HuH-7.5 (cell line): ENCODE data around the gene SIRPA.

Experiments used
- DNase-seq: peaks from one replicate; pipeline ENCODE4 v3.0.0; 2011; ENCODE audit warnings: low spot score

The SIRPA gene

GRCh38 chr20:1934156-1934555 lies 38.9 kb downstream of the SIRPA start:
- no peak for DNase-seq

DNA sequence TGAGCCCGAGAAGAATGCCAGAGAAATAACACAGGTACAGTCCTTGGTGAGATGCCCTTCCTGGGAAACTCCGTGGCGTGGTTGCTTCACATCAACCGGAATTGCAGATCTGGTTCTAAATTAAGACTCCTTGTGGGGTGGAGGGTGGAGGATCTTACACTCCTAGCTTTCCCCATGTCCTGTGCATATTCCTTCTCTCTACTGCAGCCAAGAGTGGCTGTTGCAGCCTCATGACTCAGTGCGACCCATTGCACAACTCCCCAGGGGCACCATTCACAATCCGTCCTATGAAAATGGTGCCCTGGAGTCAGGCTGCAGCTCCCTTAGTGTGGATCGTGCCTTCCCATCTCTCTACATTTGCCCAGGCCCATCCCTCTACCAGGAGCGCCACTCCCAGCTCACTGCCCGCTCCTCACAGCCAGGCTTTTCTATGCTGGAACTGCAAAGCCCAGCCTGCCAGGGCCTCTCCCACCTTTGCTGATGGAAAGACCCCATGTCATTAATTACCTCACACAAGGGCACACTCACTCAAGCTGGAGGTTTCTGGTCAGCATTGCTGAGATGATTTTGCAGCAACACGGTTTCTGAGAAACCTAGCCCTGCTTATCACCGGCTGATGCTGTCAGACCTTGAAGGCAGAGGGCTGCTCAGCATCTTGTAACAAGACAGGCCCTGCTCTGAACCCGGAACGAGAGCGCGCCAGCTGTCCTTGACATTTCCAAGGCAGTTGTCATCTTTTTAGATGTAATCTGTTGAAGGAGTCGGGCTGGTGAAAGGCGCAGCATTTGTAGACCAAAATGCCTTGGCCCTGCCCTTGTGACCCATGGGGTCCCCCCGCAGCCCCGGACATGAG lies 39.7 kb downstream of the SIRPA start:
- no peak for DNase-seq

DNA sequence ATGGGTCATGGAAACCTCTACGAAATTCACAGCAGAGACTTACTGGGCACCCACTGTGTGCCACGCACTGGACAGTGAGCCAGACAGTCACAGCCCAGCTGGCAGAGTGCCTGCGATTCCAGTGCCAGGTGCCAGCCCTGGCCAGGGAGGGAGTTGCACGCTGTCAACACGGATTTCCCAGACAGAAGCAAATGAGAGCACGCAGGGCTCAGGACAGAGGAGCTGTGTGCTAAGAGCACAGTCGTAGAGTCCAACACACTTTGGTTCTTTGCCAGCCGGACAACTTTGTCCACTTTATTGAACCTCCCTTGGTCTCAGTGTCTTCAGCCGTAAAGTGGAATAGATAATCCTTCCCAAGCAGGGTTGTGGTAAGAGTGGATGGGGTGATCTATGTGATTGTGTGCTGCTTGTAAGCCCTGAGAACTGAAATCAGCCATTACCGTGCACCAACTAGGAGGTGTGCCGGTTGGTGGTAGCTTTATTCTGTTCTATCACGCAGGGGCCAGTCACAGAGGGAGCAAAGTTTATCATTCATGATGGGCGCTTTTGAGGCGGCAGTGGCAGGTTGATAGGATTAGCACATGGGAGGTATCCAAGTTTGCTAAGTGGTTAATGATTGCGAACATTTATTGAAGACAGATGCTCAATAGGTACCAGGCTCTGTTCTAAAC lies 40.6 kb downstream of the SIRPA start:
- DNase-seq = no peak

- no peak for DNase-seq
These were observed 42.2 kb downstream of the SIRPA start for GRCh38 chr20:1937316-1937976.

- DNase-seq = no peak
These were observed 43.5 kb downstream of the SIRPA start for GRCh38 chr20:1938464-1939269.

- no peak for DNase-seq
These were observed 44.0 kb downstream of the SIRPA start for GRCh38 chr20:1939270-1939595.

DNA sequence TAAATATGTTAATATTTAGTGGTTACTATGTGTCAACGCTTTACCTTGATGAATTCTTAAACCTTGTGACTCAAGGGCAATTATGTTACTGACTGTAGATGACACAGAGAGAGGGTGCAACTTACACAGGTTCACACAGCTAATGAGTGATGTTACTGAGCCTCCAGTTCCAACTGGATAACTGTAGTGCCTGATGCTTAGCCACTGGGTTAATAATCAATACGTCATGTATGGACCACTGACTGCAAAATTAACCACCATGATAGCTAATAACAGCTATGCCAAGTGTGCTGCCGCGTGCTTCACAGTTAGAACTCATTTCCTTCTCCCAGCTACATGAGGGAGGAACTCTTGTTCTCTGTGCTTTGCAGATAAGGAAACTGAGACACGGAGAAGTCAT lies 45.4 kb downstream of the SIRPA start:
- DNase-seq = no peak

GRCh38 chr20:1941226-1941625 lies 46.0 kb downstream of the SIRPA start:
- DNase-seq = no peak

DNA sequence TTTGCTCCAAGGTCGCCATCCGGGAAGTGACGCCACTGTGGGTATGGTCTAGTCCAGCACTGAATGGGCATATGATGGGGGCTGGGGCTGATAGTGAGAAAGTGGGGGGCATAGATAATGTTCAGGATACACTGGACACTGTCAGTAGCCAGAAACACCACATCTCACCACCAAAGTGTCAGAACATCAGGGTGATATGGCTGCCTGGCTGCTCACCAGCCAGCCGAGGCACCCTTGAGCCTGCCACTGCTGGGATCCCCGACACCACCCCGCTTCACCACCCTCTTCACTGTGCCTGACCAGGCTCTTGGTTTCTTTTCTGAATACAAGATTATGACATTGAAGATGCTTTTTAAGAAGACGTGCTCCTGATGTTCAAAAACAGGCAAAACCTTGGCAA lies 46.9 kb downstream of the SIRPA start:
- DNase-seq = no peak

DNA sequence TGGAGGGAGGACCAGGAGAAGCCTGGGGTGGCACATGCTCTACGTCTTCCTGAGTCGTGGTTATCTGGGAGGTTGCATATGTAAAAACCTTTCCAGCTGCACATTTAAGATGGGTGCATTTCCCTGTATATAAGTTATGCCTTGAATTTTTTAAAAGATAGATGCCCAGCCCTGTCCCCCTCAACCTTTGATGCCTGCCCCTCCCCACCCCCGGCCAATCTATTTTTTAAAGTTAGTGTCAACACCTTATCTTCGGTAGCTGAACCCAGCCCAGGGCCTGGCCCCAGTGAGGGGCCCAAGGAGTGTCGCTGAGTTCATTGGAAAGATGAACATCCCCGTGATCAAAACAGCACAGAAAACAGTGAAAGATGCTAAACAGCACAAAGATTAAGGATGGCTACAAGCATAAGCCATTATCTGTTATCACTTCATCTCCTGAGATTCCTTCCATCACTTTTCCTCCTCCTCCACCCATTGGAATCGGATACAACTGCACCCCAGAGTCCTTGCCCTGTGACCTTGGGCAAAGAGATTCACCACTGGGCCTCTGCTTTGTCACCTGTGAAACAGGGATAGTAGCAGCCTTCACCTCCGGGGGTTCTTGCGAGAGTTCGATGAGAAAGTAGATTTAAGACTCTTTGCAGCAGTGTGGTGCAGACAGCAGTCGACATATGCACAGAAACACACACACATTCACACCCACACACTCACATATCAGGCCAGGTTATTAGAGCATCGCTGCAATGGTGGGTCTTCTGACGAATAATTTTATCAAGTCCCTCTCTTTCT lies 47.5 kb downstream of the SIRPA start:
- DNase-seq = no peak

DNA sequence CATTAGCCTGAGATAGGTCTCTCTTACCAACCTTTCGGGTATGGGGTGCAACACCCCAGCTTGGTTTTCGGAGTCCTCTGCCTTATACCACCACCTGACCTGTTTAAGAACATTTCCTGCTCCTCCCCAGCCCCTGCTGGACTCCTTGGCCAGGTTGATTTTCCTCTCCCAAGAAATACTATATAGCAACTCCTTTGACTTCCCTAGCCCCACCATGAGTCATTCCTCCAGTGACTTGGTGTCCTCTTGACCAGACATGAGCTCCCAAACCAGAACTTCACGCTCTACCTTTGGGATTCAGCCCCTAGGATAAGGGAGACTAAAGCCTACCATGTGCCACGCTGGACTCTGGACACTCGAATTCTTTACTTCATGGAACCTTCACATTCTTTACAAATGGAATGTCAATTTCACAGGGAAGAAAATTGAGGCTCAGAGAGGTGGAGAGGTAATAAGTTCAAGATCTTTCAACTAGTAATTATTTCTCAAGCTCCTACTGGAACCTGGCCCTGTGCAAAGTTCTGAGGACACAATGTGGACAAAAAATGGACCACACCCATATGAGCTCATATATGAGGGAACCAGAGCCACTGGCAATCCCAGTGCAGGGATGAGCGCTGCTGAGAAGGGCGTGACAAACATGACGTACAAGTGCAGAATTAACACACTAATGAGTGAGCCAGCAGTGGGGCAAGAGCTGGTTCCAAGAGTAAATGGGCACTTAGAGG lies 48.2 kb downstream of the SIRPA start:
- DNase-seq = no peak

DNA sequence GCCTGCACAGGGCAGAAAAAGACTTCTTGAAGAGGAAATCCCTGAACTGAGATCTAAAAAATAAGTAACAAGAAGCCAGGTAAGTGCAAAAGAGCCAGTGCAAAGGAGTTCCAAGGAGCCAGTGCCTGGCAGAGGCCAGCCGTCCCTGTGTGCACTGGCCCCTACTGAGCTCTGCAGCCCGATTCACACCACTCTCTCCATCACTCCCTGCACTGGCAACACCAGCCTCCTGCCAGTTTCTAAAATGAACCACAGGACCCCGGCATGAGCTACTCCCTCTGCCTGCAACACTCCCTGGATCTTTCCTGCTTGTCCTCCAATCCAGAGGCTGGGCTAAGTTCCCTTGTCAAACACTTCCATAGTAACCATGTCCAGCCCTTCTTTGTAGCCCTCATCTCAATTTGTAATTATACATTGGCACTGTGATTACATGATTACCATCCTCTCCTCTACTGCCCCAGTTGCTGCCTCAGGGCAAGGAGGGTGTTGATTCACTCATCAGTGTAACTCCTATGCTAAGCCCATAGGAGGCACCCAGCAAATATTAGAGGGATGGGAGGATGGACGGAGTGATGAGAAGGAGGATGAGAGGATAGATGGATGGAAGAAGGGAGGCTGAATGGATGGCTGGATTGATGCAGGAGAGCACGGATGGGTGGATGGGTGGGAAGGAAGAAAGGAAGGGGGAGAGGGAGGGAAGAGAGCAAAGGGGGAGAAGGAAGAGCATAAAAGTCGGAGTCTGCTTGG lies 49.3 kb downstream of the SIRPA start:
- DNase-seq = no peak

DNA sequence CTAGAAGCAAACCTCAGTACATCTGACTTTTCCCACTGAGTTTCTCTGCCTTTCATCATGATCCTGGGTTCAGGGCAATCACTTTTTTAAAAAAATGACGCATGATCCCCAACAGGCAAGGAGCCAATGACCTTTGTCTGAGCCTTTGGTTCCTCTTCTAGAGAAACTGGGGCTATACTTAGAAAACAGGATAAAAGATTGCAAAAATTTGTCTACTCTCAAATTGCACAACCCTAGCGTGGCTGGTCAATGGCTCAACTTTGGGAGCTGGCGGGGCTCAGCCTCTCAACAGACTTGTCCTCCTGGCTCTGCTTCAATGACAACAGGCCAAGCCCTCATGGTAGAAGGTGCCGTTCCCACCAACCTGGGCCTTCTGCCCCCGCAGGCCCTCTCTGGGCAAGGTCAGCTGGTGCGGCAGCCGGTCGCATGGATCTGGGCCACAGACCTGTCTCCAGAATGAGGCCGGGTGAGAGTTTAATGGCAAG lies 50.0 kb downstream of the SIRPA start:
- DNase-seq = no peak

GRCh38 chr20:1945660-1946059 lies 50.5 kb downstream of the SIRPA start:
- no peak for DNase-seq

DNA sequence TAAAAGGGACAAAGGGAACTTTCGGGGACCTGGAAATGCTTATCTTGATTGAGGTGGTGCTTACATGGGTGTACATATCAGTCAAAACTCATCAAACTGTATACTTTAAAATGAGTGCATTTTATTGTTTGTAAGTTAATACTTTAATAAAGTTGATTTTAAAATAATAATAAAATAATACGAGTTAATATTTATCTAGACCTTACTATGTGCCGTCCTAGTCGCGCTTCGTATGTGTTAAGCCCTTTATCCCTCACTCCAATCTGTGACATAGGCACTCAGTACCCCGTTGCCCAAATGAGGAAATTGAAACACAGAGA lies 51.2 kb downstream of the SIRPA start:
- no peak for DNase-seq

DNA sequence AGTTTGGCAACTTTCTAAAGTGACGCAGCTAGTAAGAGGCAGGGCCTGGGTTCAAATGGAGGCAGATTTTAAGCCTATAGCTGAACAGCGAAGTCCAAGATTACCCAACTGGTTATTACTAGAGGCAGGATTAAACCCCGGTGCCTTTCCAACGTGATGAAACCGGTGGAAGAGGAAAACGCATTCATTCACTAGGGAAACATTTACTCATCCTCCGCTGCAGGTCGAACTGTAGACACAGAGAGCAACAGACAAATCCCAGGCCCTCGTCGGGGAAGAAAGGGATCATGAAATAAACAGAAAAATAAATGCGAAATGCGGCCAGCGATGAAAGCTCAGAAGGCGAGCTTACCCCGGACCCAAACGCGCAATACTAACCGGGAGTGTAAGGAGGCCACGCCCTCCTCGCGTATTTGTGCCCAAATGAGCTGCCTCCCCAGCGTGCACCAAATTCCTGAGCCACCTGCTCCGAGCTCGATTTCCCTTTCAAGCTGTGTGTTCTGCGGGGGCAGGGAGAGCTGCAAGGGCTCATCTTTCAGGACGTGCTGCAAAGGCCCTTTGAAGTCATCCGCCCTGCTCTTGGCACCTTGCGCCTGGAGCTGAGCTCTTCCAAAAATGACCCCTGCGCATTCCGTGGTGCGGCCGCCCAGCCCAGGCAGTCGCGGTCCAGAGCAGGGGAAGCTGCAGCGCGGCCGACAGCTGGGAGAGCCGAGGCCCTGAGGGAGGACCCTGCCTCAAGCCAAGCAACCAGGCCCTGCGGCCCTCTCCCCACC lies 51.7 kb downstream of the SIRPA start:
- no peak for DNase-seq

- no peak for DNase-seq
These were observed 52.3 kb downstream of the SIRPA start for GRCh38 chr20:1947535-1947846.

DNA sequence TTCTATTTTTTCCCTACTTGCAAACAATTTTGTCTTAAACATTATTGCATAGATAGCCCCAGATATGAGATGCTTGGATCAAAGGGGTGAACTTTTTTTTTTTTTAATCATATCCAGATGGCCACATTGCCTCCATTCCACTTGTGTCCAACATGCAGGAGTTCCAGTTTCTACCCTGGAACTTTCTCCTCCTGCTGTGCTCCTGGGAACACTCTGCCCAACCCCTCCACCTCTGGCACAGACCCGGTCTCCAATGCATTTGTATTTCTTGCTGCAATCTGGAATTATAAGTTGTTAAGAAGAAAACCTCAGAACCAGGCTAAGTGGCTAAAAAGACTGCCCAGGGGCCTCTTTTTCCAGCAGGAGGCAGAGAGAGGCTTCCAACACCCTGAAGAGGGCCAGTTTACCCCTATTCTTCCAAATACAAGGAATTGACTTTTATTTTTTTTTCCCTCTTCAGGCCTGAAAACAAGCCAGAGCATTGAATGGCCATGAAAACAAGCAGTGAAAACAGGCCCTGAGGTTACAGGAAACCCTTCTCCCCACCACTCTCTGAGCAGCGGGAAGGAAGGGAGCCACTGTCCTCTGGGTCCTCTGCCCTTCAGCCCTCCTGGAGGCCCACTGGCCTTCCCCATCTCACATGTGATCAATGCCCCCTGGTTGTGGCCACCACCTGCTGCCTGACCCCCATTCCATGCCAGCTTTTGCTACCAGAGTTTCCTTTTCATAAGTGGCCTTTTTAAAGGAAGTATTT lies 54.3 kb downstream of the SIRPA start:
- no peak for DNase-seq

GRCh38 chr20:1950836-1951235 lies 55.6 kb downstream of the SIRPA start:
- no peak for DNase-seq
